Upper lobe of left lung (tissue), 6 donors: ENCODE data around the gene LAMB4. TPM values are rescaled to one million over a fixed set of nuclear protein-coding genes. Genes with fewer than 3 reads are reported as not detected.

Source experiments
- ATAC-seq, 2 donors: fragments of 200-7000 bp; cut with Tn5 transposase; one replicate each; pipeline ENCODE4 v1.9.1; 2022; ENCODE audit warnings: mild to moderate bottlenecking in 2 of 2, moderate library complexity in 2 of 2; ENCODE audit not compliant: low FRiP score in 2 of 2
- DNase-seq, 2 donors: peaks; one replicate each; pipeline ENCODE4 v3.0.0-alpha.2; 2019 to 2020
- H3K27ac ChIP-seq, 4 donors: fragments of 200-600 bp; sonication (generic); one replicate each; pipeline ENCODE4 v1.5.1; 2016 to 2019
- H3K27me3 ChIP-seq, 4 donors: fragments of 200-600 bp; sonication (generic); one replicate each; pipeline ENCODE4 v1.5.1; 2017 to 2019
- H3K36me3 ChIP-seq, 4 donors: fragments of 200-600 bp; sonication (generic); one replicate each; pipeline ENCODE4 v1.5.1; 2016 to 2019
- H3K4me1 ChIP-seq, 4 donors: fragments of 200-600 bp; sonication (generic); one replicate each; pipeline ENCODE4 v1.5.1; 2018 to 2019
- H3K4me3 ChIP-seq, 4 donors: fragments of 200-600 bp; sonication (generic); one replicate each; pipeline ENCODE4 v1.5.1; 2017 to 2019; ENCODE audit warnings: mild to moderate bottlenecking in 2 of 4, moderate library complexity in 1 of 4
- H3K9me3 ChIP-seq, 4 donors: fragments of 200-600 bp; sonication (generic); one replicate each; pipeline ENCODE4 v1.5.1; 2018 to 2019
- EP300 ChIP-seq, 4 donors: sonication (generic); formaldehyde crosslinking; IDR thresholded peaks; one replicate each; pipeline ENCODE4 v1.5.1; 2017; ENCODE audit warnings: antibody characterized with exemption in 4 of 4, control low read depth in 2 of 4
- POLR2A ChIP-seq, 4 donors: fragments of 450-650 bp; IDR thresholded peaks; one replicate each; pipeline ENCODE4 v1.5.1; 2016 to 2017; ENCODE audit warnings: antibody characterized with exemption in 4 of 4, mild to moderate bottlenecking in 2 of 4
- POLR2AphosphoS5 ChIP-seq, 2 donors: sonication (generic); formaldehyde crosslinking; IDR thresholded peaks; one replicate each; pipeline ENCODE4 v1.5.1; 2017; ENCODE audit warnings: antibody characterized with exemption in 2 of 2
- WGBS, 2 donors: methylation state at CpG; one replicate each; pipeline ENCODE4 v1.1.5; 2017 to 2018; 5-methylcytosine and 5-hydroxymethylcytosine counted together
- total RNA-seq, 6 donors: library from RNA; depleted of rRNA in 4 of 6; stranded (reverse); fragments of >200 nt in 4 of 6; gene quantifications; one replicate each; pipeline versions ENCODE4 v1.1.0 to v1.2.1, GENCODE V29; 2016 to 2021
- TF ChIP-seq, protein P1 (sequence below), 6 experiments: fragments of 450-650 bp in 4 of 6; fragments of 200-600 bp in 2 of 6; sonication (generic) in 2 of 6; IDR thresholded peaks; one replicate each; pipeline ENCODE4 v1.5.1; 2016 to 2019; ENCODE audit warnings: antibody characterized with exemption in 6 of 6
- donor health status: DM: no; HTN: no; CAD: no; lungs with moderate emphysema.
- donor health status: DM: no; HTN: yes; CAD: no; lungs with severe emphysema.

Gene LAMB4
- total RNA-seq, 6 donors from 2014 or later: 0.10 to 18.9 (median 0.47) TPM; not detected in 2

DNA sequence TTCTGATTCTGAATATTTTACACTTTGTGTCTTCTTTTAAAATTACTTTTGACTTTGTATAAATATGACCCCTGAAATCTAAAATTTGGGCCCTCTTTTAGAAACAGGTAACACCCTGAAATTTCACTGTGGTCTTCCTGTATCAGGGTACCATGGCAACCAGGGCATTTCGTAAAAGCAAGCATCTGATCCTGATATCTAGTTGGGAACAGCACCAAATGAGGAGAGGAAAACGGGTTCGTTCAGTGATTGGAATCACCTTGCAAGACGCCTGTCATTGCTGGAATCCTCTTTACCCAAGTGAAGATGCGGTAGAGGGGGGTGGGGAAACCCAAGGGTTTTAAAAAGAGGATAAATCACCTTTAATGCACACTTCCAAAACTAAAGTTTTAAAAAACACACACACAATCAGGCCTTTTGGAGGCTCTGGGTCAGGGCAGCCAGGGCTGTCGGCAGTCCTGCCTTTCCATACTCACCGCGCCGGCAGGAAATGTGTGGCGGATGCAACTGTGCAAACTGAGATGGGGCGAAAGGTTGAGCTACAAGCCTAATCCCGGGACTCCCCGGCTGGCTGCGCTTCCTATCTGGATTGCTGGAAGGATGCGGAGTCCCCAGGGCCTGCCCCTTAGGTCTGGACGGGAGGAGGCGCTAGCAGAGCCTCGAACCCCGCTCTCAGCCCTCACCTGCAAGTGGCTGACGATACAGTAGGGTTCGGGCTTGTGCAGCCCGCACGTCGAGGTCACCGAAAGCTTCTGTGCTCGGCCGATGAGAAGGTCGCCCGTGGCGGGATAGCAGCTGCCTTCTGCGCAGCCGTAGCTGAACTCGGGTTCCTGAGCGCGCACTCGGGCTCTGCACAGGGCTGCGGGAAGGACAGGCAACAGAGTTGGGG is 129.0 kb downstream of the LAMB4 start:
- ATAC-seq (peak; percentile 27 to 52), DNase-seq (peak in 1 of 2 donors; percentile 67)
- H3K4me1 ChIP-seq: peaks cover 19 to 36% (median 22%) of the 10 kb centered on the region in 4 donors
- H3K36me3 ChIP-seq: peaks cover 0 to 5% (median 0%) of the 10 kb centered on the region in 4 donors
- no peaks in the 10 kb centered on the region for H3K9me3 ChIP-seq
- TF ChIP-seq, protein P1, sequence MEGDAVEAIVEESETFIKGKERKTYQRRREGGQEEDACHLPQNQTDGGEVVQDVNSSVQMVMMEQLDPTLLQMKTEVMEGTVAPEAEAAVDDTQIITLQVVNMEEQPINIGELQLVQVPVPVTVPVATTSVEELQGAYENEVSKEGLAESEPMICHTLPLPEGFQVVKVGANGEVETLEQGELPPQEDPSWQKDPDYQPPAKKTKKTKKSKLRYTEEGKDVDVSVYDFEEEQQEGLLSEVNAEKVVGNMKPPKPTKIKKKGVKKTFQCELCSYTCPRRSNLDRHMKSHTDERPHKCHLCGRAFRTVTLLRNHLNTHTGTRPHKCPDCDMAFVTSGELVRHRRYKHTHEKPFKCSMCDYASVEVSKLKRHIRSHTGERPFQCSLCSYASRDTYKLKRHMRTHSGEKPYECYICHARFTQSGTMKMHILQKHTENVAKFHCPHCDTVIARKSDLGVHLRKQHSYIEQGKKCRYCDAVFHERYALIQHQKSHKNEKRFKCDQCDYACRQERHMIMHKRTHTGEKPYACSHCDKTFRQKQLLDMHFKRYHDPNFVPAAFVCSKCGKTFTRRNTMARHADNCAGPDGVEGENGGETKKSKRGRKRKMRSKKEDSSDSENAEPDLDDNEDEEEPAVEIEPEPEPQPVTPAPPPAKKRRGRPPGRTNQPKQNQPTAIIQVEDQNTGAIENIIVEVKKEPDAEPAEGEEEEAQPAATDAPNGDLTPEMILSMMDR (IDR thresholded peaks at IDR 0.05): no peak
- TF ChIP-seq EP300 (IDR thresholded peaks at IDR 0.05): no peak
- no peak for TF ChIP-seq POLR2AphosphoS5 (IDR thresholded peaks at IDR 0.05)
- no peak for TF ChIP-seq POLR2A (IDR thresholded peaks at IDR 0.05)
- peak overlapping the region; percentile 12 to 69 (median 57) for H3K4me3 ChIP-seq
- H3K27ac ChIP-seq: peak overlapping the region; percentile 70 to 82 (median 78)
- peaks cover 2 to 14% (median 8%) of the 10 kb centered on the region in 4 donors for H3K27me3 ChIP-seq
- 20 to 34% methylated on average over 19 to 37 of the region's 37 CpGs for WGBS, 2 donors

DNA sequence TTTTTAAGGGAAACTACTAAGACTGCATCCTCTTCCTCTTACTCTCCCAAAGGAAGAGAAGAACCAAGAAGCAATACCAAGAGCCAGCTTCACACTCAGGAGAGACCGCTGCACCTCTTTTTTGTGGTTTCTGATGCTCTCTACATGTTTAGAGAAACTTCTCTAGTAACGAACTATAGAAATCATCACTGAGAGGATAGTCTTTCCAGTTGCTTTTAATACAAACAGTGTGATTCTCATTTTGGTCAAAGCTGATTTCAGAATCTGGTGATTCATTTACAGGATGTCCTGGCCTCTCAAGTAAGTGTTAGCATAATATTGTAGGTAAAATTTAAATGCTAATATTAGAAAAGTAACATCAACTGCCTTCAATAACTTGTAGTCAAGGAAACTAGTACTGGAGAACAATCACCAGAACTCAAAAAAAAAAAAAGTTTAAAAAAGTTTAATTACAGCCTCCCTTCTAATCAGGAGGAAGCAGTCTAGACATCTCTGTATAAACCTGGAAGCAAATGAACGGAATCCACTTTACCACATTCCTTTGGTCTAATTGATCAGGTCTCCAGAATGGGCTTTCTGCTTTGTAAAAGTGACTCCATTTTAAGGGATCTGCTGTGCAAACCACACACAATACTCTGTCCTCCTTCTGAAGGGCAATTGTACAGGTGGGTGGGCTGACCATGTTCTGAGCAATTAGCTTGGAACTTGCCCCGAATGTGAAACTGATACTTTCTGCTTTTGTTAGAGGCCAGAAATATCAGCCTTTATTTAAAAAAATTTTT is 130.2 kb downstream of the LAMB4 start:
- DNase-seq (no peak), ATAC-seq (no peak)
- peaks cover 19 to 46% (median 28%) of the 10 kb centered on the region in 4 donors for H3K4me1 ChIP-seq
- WGBS, 2 donors: 71 to 82% methylated on average over 4 of the region's 4 CpGs
- no peak for TF ChIP-seq POLR2A (IDR thresholded peaks at IDR 0.05)
- peak overlapping the region in 2 of 4 donors; percentile 62 to 69 for H3K4me3 ChIP-seq
- no peaks in the 10 kb centered on the region for H3K9me3 ChIP-seq
- peaks cover 2 to 14% (median 8%) of the 10 kb centered on the region in 4 donors for H3K27me3 ChIP-seq
- H3K36me3 ChIP-seq: peaks cover 0 to 5% (median 0%) of the 10 kb centered on the region in 4 donors
- peak overlapping the region; percentile 0 to 78 (median 74) for H3K27ac ChIP-seq

DNA sequence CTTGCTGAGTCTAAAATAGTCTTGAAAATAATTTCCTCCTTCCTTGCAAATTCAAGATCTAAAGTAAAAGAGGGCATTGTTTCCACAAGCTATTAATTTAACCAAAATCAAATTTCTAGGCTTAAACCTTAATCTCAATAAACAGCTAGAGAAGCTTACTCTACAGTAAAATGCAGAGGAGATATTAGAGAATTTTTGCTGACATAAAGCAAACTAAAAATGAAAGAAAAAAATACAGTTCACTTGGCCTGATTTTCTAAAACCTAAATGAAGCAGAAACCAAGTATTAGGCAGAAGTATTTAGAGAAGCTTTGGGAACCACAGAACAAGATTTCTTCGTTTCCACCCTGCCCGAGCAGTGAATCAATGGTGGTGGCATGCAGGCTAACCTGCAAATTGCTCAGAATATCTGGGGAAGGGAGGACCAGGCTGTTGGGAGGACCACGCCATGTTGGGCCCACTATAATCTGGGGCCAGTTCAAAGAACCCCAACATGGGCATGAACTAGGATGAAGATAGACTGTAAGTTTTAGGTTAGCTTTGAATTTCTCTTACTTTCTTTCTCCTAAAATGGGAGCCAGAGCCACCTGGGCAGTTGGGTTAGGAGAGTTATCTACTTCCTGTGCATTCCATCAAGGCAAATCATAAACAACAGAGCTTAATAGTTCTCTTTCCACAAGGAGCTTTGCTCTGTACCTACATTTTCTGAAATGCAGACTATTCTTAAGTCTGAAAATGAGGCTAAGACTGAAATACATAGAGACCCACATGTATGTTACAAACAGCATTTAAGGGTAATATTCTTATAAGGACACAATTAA is 131.3 kb downstream of the LAMB4 start:
- Histone ChIP-seq H3K9me3 (no peaks in the 10 kb centered on the region), H3K27me3 (peaks cover 2 to 14% (median 8%) of the 10 kb centered on the region in 4 donors), H3K4me3 (peak overlapping the region in 1 of 4 donors; percentile 69), H3K36me3 (peaks cover 0 to 14% (median 0%) of the 10 kb centered on the region in 4 donors), H3K4me1 (peaks cover 11 to 38% (median 27%) of the 10 kb centered on the region in 4 donors), H3K27ac (peak overlapping the region in 2 of 4 donors; percentile 26 to 78)
- DNase-seq (no peak), ATAC-seq (no peak)
- no peak for TF ChIP-seq POLR2A (IDR thresholded peaks at IDR 0.05)
- TF ChIP-seq, protein P1 (IDR thresholded peaks at IDR 0.05): no peak
- TF ChIP-seq EP300 (IDR thresholded peaks at IDR 0.05): no peak
- TF ChIP-seq POLR2AphosphoS5 (IDR thresholded peaks at IDR 0.05): no peak
- 86 to 96% methylated on average over 3 of the region's 3 CpGs for WGBS, 2 donors

DNA sequence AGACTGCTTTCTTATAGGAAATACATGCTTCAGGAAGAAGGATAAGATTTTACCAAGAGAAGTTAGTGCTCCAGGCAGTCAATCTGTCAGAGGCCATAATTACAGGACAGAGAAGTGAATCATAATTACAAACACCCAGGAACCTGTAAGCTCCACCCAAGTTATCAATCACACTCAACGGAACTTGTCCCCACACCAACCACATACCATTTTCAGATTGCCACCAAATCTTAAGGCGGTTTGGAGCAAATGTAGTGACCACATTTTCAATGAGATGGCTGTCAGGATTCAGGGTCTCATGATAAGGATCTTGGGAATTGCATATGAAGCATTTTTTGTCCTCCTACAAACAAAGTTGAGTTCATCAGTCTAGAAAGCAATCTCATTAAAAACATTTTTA is 132.0 kb downstream of the LAMB4 start:
- Histone ChIP-seq H3K27ac (peak overlapping the region in 2 of 4 donors; percentile 5 to 78), H3K4me3 (no peak overlapping the region), H3K36me3 (peaks cover 0 to 18% (median 0%) of the 10 kb centered on the region in 4 donors), H3K9me3 (no peaks in the 10 kb centered on the region), H3K4me1 (peaks cover 9 to 31% (median 21%) of the 10 kb centered on the region in 4 donors), H3K27me3 (peaks cover 2 to 14% (median 8%) of the 10 kb centered on the region in 4 donors)
- DNase-seq (no peak), ATAC-seq (no peak)
- WGBS, 2 donors: 75 to 80% methylated on average over 2 of the region's 2 CpGs
- TF ChIP-seq, protein P1 (IDR thresholded peaks at IDR 0.05): no peak
- no peak for TF ChIP-seq EP300 (IDR thresholded peaks at IDR 0.05)
